PC-9 (cell line): Measurements from ENCODE around the gene IMPDH2. TPM values are rescaled to one million over a fixed set of nuclear protein-coding genes. Genes with fewer than 3 reads are reported as not detected.
"Not testable (repeated sequence)": the region's sequence is repeated elsewhere in the genome, so short reads cannot be mapped to it uniquely, and the experiment has no call there.

Experiments
- BruUV-seq: library from RNA; stranded (reverse); fragments of 400-500 nt; replicated peaks from 2 replicates; lab custom pipeline; 2021; lab: Mats Ljungman, UMichigan
- CTCF ChIA-PET: fragments of 300-600 bp; sonication (Branson Sonifier 250); formaldehyde crosslinking; loops from one replicate; lab custom pipeline; 2022; ENCODE audit warnings: antibody characterized with exemption; lab: Charles Lee
- POLR2A ChIA-PET: fragments of 300-600 bp; sonication (Branson Sonifier 250); formaldehyde crosslinking; loops from one replicate; lab custom pipeline; 2022; ENCODE audit warnings: antibody characterized with exemption; ENCODE audit not compliant: unreplicated experiment; lab: Charles Lee
- DNase-seq, 2 experiments: peaks; one replicate each; pipeline versions ENCODE4 v3.0.0 to v3.0.0-alpha.2; 2015 to 2022; ENCODE audit warnings: mixed read lengths in 1 of 2
- H2AFZ ChIP-seq: fragments of 200-600 bp; sonication (generic); 2 replicates; pipeline ENCODE4 v1.8.1; 2017; ENCODE audit warnings: antibody characterized with exemption
- H3F3A ChIP-seq: fragments of 200-600 bp; sonication (generic); 2 replicates; pipeline ENCODE4 v1.8.1; 2017; ENCODE audit warnings: antibody characterized with exemption, mild to moderate bottlenecking, low read depth; ENCODE audit not compliant: insufficient read depth
- H3K27ac ChIP-seq: fragments of 200-600 bp; sonication (generic); 2 replicates; pipeline ENCODE4 v1.6.1; 2016; ENCODE audit warnings: mixed run types
- H3K27me3 ChIP-seq: fragments of 200-600 bp; sonication (generic); 2 replicates; pipeline ENCODE4 v1.6.1; 2016; ENCODE audit warnings: low read depth, mixed run types; ENCODE audit not compliant: insufficient read depth
- H3K36me3 ChIP-seq: fragments of 200-600 bp; sonication (generic); 2 replicates; pipeline ENCODE4 v1.6.1; 2016; ENCODE audit warnings: low read depth, mixed run types
- H3K4me1 ChIP-seq: fragments of 200-600 bp; sonication (generic); replicated peaks from 2 replicates; pipeline ENCODE4 v1.6.1; 2016; ENCODE audit warnings: mixed run types; ENCODE audit not compliant: insufficient read depth
- H3K4me2 ChIP-seq: fragments of 200-600 bp; sonication (generic); 2 replicates; pipeline ENCODE4 v1.6.1; 2017; ENCODE audit warnings: mixed run types
- H3K4me3 ChIP-seq: fragments of 200-600 bp; sonication (generic); 2 replicates; pipeline ENCODE4 v1.6.1; 2016; ENCODE audit warnings: mixed run types
- H3K79me2 ChIP-seq: fragments of 200-600 bp; sonication (generic); 2 replicates; pipeline ENCODE4 v1.6.1; 2017; ENCODE audit warnings: low read depth, mixed run types
- H3K9me2 ChIP-seq: fragments of 200-600 bp; sonication (generic); 2 replicates; pipeline ENCODE4 v1.8.1; 2017; ENCODE audit warnings: mild to moderate bottlenecking; ENCODE audit not compliant: insufficient read depth
- H3K9me3 ChIP-seq: fragments of 200-600 bp; sonication (generic); 2 replicates; pipeline ENCODE4 v1.8.1; 2016; ENCODE audit warnings: low read depth; ENCODE audit not compliant: insufficient read depth
- H4K20me1 ChIP-seq: fragments of 200-600 bp; sonication (generic); 2 replicates; pipeline ENCODE4 v1.8.1; 2017; ENCODE audit not compliant: insufficient read depth
- EZH2 ChIP-seq: fragments of 200-600 bp; sonication (generic); IDR thresholded peaks from 2 replicates; pipeline ENCODE4 v1.8.0; 2017; ENCODE audit warnings: antibody characterized with exemption, low read depth
- intact Hi-C: fragments of 100-400 bp; cut with micrococcal nuclease; formaldehyde crosslinking; loops from one replicate; pipeline ENCODE4 v1.10.0; 2022; ENCODE audit not compliant: unreplicated experiment
- total RNA-seq: library from RNA; stranded (reverse); gene quantifications from 2 replicates; pipeline ENCODE4 v1.2.3, GENCODE V29; 2021
- TF ChIP-seq, protein P1 (sequence below): fragments of 200-600 bp; sonication (generic); conservative IDR thresholded peaks from 2 replicates; pipeline ENCODE4 v1.6.1; 2017; ENCODE audit warnings: mixed run types, antibody characterized with exemption, mild to moderate bottlenecking, moderate library complexity

Gene IMPDH2
- total RNA-seq, 1 experiment from 2014 or later, result 190 TPM

GRCh38 chr3:49009396-49009795 lies 19.8 kb downstream of the IMPDH2 start:
- no peaks in the 10 kb centered on the region for H3K9me2 ChIP-seq
- no TSS peak for BruUV-seq
- TF ChIP-seq, protein P1, sequence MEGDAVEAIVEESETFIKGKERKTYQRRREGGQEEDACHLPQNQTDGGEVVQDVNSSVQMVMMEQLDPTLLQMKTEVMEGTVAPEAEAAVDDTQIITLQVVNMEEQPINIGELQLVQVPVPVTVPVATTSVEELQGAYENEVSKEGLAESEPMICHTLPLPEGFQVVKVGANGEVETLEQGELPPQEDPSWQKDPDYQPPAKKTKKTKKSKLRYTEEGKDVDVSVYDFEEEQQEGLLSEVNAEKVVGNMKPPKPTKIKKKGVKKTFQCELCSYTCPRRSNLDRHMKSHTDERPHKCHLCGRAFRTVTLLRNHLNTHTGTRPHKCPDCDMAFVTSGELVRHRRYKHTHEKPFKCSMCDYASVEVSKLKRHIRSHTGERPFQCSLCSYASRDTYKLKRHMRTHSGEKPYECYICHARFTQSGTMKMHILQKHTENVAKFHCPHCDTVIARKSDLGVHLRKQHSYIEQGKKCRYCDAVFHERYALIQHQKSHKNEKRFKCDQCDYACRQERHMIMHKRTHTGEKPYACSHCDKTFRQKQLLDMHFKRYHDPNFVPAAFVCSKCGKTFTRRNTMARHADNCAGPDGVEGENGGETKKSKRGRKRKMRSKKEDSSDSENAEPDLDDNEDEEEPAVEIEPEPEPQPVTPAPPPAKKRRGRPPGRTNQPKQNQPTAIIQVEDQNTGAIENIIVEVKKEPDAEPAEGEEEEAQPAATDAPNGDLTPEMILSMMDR, result no peak
- TF ChIP-seq EZH2, result no peak
- no peaks in the 10 kb centered on the region for H3K36me3 ChIP-seq
- intact Hi-C loops, result loop anchor here (10.0 kb wide), 1 partner anchor 565 kb away; the partner anchor contains the start of genes ATRIP, CCDC51 and TMA7
- POLR2A ChIA-PET, result interaction anchor here (0.7 kb wide), 2 partner anchors 20 to 22 kb away, joined by 4 to 8 read pairs; no protein-coding TSS in a partner anchor
- H3K79me2 ChIP-seq, result peaks cover 27% of the 10 kb centered on the region
- H3K4me1 ChIP-seq, result peaks cover 9% of the 10 kb centered on the region; the same call in 1 of the 2 replicates
- CTCF ChIA-PET, result interaction anchor here (0.7 to 1.0 kb wide), 3 partner anchors 8 to 270 kb away, joined by 3 to 8 read pairs (median 3); no protein-coding TSS in a partner anchor
- peaks cover 29% of the 10 kb centered on the region for H4K20me1 ChIP-seq
- no peak overlapping the region for H2AFZ ChIP-seq
- H3K27ac ChIP-seq, result no peak overlapping the region
- H3K4me2 ChIP-seq, result no peak overlapping the region
- no peaks in the 10 kb centered on the region for H3K9me3 ChIP-seq
- H3K27me3 ChIP-seq, result no peaks in the 10 kb centered on the region
- H3K4me3 ChIP-seq, result no peak overlapping the region
- no peak for DNase-seq
- H3F3A ChIP-seq, result peaks cover 5% of the 10 kb centered on the region; the same call in 1 of the 2 replicates

DNA sequence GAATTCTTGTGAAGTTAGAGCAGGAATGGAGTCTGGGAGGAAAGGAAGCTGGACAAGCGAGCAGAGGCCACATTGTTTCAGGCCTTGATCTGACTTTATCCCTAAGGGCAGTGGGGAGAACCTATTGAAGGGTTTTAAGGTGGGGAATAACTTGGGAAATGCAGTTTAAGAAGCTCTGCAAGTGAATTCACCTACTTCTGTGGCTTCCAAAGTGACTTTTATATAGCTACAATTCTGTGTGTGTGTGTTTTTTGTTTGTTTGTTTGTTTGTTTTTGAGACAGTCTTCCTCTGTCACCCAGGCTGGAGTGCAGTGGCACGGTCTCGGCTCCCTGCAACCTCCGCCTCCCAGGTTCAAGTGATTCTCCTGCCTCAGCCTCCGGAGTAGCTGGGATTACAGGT lies 20.6 kb downstream of the IMPDH2 start:
- H3F3A ChIP-seq, H3K27ac ChIP-seq, H3K9me3 ChIP-seq, H3K36me3 ChIP-seq, DNase-seq, H3K4me3 ChIP-seq, H3K27me3 ChIP-seq, H3K9me2 ChIP-seq, H3K4me1 ChIP-seq, H2AFZ ChIP-seq: not testable (repeated sequence)
- ChIA-PET POLR2A (interaction anchor here (0.7 kb wide), 1 partner anchor 21 kb away, joined by 8 read pairs; no protein-coding TSS in a partner anchor), CTCF (interaction anchor here (0.7 to 1.0 kb wide), 2 partner anchors 9 to 21 kb away, joined by 3 to 8 read pairs; no protein-coding TSS in a partner anchor)
- H3K79me2 ChIP-seq, result peaks cover 27% of the 10 kb centered on the region
- peak overlapping the region; percentile 84 for H3K4me2 ChIP-seq
- BruUV-seq, result TSS peak; percentile 36
- H4K20me1 ChIP-seq, result peaks cover 29% of the 10 kb centered on the region
- intact Hi-C loops, result loop anchor here (10.0 kb wide), 1 partner anchor 564 kb away; the partner anchor contains the start of genes ATRIP, CCDC51 and TMA7

DNA sequence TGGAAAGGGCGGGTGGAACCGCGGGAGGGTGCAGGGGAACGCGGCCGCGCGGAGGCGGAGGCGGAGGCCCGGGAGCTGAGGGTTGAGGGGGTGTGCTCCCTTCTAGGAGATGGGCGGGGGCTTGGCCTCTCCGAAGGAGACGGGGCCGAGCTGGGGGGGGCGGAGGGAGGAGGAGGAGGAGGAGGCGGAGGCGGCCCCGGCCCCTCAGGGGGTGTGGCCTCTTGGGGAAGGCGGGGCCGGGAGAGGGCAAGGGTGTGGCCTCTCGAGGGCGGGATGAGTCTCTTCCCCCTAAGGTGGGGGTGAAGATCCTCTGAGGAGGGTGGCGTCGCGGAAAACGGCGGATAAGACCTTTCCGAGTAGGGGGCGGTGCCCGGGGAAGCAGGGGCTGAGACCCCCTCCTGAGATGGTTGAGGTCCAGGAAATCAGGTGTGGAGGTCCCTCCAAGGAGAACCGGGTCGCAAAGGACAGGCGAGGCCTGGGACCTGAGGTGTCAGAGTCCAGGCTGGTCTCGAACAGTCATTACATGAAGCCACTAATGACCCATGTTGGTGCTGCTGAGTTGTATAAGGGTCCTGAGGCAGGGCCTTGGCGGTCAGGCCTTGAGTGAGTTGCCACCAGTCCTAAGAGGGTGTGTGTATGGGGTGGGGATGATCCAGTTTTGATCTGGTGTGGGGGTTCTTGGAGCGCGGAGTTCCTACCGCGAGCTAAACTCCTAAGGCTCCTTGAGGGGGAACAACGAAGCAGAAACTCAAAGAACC lies 21.2 kb downstream of the IMPDH2 start:
- peaks cover 9% of the 10 kb centered on the region; the same call in 1 of the 2 replicates for H3K4me1 ChIP-seq
- H3K9me3 ChIP-seq, result no peaks in the 10 kb centered on the region
- TF ChIP-seq EZH2, result no peak
- TF ChIP-seq, protein P1, result no peak
- POLR2A ChIA-PET, result interaction anchor here (0.5 to 1.6 kb wide), 9 partner anchors 8 to 451 kb away, joined by 3 to 22 read pairs (median 8); partner anchors contain the start of genes NDUFAF3 and QRICH1
- intact Hi-C loops, result loop anchor here (1.0 to 10.0 kb wide), 2 partner anchors 86 to 563 kb away; partner anchors contain the start of genes ATRIP, CCDC51, QRICH1 and TMA7
- no peaks in the 10 kb centered on the region for H3K27me3 ChIP-seq
- H2AFZ ChIP-seq, result peak overlapping the region; percentile 79
- no TSS peak for BruUV-seq
- H3K36me3 ChIP-seq, result no peaks in the 10 kb centered on the region
- peaks cover 29% of the 10 kb centered on the region for H4K20me1 ChIP-seq
- H3K9me2 ChIP-seq, result no peaks in the 10 kb centered on the region
- H3K4me3 ChIP-seq, result peak overlapping the region; percentile 81; the same call in 1 of the 2 replicates
- DNase-seq, result peak; percentile 63 to 90
- peak overlapping the region; percentile 84 for H3K4me2 ChIP-seq
- peak overlapping the region; percentile 87 for H3K27ac ChIP-seq
- H3K79me2 ChIP-seq, result peaks cover 27% of the 10 kb centered on the region
- CTCF ChIA-PET, result interaction anchor here (0.9 to 1.4 kb wide), 2 partner anchors 19 to 86 kb away, joined by 4 to 17 read pairs; partner anchors contain the start of genes P4HTM and QRICH1
- peaks cover 5% of the 10 kb centered on the region; the same call in 1 of the 2 replicates for H3F3A ChIP-seq
